ENCODE results near the gene THADA.

- TF ChIP-seq CTCF (conservative IDR thresholded peaks at IDR 0.05; ENCODE audit: low read length) (no peak), EZH2phosphoT487 (IDR thresholded peaks at IDR 0.05; ENCODE audit: borderline replicate concordance, low read depth, low read length) (no peak)
Observed at GRCh38 chr2:43480874-43481273, 115.0 kb downstream of the THADA start.

Data from OCI-LY7 (cell line).